CD4-positive, alpha-beta T cell treated with Interleukin-1 beta for 1 hour (primary cell): Measurements from ENCODE around the gene CHCHD3.

ENCODE experiments used
- DNase-seq, 2 donors: peaks; one replicate each; pipeline ENCODE4 v3.0.0-alpha.2; 2020 to 2022

Gene CHCHD3

DNA sequence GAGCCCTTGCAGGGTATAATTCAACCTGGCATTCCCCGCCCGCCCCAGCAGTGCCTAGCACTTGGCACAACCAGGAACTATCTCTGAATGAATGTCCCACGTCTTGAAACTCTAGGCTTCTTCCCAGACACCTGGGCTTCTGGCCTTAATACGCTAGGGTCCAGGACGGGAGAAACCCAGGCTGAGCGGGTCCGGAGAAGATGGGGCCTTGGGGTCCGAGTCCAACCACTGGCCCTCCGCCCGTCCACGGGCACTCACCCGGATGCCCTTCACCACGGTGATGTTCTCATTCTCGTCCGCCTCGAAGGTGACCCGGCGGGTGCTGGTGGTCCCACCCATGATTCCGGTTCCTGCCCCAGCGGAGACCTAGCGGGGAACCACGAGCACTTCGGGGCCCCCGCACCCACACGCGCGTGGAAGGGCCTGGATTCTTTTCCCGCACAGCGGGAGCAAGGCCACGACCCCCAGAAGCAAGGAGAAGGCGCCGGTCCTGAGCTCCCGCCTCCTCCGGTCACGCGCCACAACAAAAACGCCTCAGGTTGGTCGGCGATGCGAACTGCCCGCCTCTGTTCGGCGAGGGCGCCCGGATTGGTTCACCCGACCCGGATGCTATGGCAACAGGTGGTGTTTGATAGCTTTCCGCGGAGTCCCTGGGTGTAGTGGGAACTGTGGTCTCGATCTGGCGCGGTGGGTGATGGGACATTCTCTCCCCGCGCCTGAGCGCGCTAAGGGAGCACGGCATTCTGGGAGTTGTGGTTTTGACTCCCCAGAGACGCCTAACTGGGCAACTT, at the start of gene CHCHD3:
CHCHD3 (minus strand) TSS at position 492 of the 791 bp plus-strand sequence; CDS start at position 339, 153 bp downstream.
- peak; percentile 96 for DNase-seq

DNA sequence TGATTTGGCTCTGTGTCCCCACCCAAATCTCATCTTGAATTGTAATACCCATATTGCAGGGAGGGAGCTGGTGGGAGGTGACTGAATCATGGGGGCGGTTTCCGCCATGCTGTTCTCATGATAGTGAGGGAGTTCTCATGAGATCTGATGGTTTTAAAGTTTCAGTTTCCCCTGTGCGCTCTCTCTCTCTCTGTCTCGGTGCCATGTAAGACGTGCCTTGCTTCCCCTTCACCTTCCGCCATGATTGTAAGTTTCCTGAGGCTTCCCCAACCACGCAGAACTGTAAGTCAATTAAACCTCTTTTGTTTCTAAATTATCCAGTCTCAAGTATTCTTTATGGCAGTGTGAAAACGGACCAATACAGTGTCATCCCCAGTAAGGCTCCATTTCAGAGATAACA, 48.3 kb upstream of the CHCHD3 start:
- no peak for DNase-seq

DNA sequence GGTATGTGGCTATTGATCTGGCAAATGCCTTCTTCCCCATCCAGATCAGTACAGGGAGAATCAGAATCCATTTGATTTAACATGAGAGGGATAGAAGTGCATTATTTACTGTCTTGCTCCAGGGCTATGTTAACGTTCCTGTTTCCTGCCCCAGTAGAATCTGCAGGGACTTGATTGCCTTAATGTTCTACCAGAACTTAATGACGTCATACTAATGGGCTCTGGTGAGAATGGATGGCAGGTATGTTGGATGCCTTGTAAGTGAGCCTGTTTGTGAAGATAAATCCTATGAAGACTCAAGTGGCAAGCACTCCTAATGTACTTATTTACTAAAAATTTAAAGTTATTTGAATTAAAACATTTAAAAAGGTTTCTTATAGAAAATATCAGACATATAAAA, 44.5 kb upstream of the CHCHD3 start:
- DNase-seq: no peak

DNA sequence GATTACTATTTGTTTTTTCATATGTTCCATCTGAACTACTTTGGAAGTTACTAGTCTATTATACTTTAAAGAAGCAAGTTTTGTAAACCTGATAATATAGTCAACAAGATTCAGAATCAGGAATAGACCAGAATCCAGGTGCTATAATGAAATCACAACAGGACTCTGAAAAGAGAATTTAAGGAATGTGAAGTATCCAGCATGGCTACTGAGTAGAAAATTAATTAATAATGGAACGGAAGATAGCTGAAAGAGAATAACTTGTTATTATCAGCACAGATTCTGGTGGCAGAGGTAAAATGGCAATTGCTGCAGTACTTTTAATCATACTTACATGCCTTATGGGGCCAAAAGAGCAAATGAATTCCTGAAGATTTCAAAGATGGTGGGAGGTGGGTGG, 43.1 kb upstream of the CHCHD3 start:
- no peak for DNase-seq

DNA sequence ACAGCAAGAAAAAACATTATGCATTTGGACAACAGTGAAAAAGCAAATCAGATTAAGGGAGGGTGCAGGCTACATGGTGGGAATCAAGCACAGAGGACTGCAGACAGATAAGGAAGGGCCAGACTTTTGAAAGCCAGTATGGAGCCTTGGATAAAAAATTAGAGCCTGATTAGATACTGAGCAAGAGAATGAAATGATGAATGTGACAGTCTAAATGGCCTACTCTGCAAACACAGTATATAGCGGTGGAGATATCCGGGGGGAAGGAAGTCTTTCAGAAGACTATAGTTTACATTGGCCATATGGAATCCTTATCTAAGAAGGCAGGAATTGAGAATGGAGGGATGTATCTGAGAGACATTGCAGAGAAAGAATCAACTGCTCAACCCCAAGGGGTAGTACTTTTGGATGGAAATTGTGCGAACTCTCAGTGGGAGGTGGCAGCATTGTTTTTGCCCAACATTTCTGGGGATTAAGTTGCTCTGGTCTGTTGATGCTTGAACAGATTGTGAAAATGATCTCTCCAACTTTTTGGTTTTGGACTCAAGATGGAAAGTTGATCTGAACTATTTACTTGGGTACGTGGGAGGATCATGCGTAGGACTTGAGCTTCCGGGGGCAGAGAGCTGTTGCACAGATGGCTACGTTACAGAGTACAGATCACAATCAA, 39.4 kb upstream of the CHCHD3 start:
- no peak for DNase-seq

DNA sequence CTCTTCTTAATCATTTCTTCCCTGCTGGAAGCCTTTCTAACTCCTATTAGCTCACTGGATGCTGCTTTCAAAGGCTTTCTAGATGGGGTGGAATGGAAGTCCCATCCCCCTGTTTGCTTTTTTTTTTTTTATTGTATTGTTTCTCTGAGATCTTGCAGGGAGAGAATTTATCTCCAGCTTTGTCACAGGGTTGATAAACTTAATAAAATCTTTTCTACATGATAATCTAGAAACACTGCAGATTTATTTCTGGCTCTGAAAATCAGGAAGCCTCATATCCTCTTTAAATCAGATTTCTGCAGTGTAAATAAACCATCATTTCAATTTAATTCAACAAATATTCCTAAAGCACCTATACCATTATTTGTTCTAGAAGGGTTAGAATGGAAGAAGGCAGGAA, 37.2 kb upstream of the CHCHD3 start:
- DNase-seq: no peak

DNA sequence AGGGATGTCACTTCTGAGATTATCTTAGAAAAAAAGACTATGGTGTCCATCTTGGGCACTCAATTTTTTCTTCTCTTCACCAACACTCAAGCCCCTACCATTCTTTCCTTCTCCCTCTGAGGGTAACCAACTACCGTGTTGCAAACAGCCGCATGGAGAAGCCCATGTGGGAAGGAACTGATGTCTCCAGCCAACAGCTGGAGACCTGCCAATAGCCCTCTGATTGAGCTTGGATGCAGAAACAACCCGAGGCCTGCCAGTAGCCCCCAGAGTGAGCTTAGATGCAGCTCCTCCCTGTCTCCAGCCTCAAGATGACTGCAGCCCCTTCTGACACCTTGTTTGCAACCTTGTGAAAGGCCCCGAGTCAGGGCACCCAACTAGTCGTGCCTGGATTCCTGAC, 36.4 kb upstream of the CHCHD3 start:
- DNase-seq: no peak

DNA sequence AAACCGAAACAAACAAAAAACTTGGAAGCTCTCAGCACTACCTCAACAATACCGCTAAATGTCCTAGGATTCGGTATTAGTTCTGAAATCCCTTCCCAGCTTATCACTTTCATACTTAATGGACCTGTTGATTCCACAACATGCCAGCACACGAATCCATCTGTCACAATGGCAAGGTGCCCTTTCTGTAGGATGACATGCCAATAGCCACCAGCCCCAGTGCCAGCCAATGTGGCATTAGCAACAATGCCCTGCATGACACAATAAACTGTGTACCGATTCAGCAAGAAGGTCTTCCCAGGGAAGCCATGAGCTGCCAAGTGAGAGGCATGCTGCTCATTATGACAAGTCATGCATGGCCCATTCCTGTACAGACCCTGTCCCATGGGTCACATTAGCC, 35.6 kb upstream of the CHCHD3 start:
- no peak for DNase-seq

DNA sequence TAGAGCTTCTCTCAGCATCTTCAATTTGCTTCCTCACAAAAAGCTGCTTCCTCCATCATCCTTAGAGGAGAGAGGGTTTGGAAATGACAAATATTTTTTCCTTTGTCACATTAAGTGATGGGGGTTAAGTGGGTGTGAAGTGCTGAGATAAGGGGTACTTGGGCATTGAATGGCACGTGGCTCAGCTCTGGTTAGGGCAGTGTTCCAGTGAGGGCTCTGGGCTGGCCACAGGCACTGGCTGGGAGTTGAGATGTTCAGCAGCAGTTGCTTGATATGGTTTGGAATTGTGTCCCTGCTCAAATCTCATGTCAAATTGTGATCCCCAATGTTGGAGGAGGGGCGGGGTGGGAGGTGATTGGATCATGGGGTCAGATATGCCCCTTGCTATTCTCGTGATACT, 33.7 kb upstream of the CHCHD3 start:
- no peak for DNase-seq

DNA sequence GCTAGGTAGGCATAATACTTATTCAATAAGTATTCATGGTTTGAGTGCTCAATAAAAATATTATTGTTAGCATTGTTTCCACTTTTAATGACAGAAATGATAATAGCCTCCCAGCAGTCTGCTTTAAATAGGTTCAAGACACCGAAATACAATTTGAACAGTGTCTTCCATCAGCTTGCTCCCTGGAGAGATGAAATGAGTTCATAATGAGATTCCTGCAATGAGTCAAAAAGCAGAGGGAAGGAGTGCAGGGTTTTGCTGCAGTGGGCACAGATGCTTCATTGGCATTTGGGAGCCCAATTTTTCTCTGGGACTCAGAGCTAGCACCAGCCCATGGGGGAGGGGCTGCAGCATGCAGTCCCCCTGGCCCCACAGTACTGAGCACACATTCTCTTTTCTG, 32.6 kb upstream of the CHCHD3 start:
- no peak for DNase-seq

DNA sequence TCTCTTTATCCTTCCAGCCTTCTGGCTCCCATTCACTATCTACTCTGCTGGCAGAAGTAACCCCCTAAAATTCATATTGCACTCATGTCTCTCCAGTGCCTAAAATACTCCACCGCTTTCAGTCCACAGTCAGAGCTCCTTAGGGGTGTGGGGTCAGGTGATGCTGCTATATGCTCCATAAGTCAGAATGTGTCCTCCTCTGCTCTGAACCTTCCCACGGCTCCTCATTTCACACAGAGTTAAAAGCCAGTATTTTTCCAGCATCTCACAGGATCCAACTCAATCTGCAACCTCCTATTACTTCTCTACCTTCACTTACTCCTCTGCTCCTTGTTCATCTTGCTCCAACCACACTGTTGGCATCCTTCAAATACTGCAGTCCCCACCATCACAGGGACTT, 31.1 kb upstream of the CHCHD3 start:
- no peak for DNase-seq

DNA sequence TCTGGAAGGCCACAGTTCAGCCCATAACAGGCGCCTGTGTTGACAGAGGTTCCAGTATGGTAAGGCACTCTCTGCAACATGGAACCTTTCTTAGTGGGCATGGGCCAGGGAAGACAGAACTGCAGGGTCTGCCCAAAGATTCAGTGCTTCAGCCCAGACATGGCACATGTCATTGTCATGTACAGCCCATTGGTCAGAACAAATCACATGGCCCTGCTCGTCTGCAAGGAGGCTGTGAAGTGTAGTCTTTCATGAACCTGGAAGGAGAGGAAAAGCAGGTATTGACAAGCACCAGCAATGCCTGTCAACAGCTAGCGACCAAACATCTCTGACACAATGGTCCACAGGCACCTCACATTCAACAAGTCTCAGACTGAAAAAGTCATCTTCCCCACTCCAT, 30.4 kb upstream of the CHCHD3 start:
- no peak for DNase-seq

DNA sequence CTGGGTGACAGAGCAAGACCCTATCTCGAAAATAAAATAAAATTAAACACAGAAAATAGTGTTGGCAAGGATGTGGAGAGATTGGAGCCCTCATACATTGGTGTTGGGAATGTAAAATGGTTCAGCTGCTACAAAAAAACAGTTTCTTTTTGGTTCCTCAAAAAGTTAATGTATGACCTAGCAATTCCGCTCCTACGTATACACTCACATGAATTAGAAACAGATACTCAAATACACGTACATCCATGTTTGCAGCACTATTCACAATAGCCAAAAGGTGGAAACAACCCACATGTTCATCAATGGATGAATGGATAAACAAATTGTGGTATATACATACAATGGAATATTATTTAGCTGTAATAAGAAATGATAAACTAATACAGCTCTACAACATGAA, 28.4 kb upstream of the CHCHD3 start:
- DNase-seq: no peak

DNA sequence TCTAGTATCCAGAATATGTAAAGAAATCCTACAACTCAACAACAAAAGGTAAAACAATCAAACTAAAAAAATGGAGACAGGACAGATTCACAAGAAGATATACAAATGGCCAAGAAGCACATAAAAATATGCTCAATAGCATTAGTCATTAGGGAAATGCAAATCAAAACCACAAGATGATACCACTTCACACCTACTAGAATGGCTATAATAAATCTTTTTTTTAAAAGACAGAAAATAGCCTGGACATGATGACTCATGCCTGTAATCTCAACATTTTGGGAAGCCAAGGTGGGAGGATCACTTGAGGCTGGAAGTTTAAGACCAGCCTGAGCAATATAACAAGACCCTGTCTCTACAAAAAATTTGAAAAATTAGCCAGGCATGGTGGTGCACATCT, 27.9 kb upstream of the CHCHD3 start:
- no peak for DNase-seq

DNA sequence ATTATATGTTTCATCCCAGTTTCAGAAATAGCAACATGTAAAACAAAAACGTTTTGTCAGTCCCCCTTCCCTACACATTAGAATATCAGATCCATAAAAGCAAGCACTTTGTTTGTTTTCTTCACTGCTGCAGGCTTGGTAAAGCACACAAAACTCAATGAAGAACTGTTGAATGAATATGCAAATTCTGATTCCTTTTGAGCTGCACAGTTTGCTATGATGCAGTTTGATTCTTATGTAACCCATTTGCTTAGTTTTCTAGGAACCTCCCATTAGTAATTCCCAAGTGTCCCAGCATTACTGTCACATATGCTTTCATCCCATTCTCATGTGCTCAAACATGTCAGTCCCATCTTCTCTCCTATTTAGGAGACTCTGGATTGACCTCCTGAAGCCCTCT, 26.1 kb upstream of the CHCHD3 start:
- no peak for DNase-seq

DNA sequence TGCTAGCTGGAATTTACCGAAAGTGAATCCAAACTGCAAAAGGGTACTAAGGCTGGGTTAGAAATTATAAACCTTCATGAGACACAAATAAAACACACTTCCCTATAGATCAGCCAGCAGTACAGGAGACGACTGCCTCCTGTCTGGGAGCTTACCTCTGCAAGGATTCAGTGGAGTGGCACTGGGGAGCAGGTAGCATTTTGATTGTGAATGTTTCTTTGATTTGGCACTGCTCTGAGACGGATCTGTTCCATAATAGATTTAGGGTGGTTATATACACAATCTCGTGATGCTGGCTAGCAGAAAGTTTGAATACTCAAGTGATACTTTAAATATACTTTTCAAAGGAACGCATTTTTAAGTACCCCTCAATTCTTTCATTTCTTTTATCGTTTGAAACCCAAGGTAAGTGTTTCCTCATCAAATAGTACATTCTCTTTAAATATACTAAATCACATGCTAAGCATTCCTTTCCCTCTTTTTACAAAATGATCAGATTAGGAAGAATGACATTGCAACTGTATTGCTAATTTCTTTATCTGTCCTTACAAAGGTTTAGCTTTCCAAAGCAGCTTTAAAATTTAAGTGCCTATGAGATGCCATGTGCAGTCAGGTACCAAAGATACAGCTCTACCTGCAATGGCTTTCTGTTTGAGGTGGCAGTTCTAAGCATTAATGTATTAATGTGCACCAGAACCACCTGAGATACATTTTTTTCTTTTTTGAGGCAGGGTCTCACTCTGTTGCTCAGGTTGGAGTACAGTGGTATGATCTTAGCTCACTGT, 20.6 kb upstream of the CHCHD3 start:
- DNase-seq: no peak

DNA sequence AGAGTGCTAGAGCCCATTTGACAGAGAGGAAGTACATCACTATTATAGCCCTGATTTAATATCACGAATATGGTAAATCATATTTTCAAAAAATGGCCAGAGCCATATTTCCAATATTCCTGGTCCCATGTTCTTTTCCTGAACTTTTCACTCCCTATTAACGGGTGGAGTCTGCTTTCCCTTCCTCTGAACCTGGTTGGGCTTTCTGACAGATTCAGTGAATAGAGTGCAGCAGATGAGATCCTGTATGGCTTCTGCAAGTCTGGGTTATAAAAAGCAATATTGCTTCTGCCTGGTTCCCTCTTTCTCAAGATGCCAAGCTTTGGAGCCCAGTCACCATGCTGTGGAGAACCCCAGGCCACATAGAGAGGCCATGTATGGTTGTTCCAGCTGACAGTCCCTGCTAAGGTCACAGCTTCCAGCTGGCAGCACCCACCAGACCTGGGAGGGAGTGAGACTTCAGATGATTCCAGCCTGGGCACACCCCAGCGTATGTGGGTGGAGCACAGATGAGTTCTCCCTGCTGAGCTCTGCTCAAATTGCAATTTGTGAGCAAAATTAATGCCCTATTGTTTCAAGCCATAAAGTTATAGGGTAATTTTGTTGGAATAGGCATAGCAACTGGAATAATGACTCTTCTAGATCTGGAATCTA, 17.9 kb upstream of the CHCHD3 start:
- no peak for DNase-seq

DNA sequence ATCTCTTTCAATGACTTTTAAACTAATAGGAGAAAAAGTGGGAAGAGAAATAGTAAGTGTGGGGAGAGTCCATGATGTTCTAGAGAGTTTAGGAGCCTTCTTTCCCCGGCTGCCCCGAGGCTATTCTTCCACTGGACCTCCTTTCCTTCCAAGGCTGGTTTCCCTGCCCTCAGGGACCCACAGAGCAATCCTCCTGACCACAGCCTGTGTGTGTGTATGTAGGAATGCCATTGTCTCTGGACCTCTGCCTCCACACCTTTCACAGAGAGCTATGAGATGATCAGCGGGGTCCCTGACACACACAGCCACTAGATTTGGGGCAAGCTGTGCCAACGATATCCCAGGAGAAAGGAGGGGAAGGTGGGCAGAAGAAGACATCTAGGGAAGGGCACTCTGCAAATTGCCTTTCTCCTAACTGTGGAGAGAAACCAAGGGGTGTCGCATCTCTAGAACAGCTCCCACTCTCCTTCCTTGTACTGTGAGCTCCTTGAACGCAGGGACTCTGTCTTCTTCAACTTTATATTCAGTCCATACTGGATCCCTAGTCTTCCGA, 13.3 kb upstream of the CHCHD3 start:
- DNase-seq: no peak

DNA sequence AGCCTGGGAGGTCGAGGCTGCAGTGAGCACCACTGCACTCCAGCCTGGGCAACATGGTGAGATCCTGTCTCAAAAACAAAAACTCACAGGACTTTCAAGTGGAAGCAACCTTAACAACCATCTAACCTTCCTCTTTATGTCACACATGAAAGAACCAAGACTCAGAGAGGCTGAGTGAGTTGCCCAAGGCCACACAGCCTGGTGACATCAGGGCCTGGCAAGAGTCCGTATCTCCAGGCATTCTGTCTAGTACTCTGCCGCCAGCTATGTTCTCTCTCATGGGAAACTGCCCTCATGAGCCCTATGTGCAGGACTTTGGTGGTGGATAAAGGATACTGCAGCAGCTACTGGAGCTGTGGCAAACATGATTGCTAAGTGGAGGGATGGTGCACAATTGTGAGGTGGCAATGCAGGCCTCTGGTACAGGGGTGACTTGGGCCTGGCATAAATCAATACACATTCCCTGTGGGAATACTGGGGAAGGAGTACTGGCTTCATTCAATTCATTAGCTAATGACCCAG, 10.1 kb upstream of the CHCHD3 start:
- no peak for DNase-seq

DNA sequence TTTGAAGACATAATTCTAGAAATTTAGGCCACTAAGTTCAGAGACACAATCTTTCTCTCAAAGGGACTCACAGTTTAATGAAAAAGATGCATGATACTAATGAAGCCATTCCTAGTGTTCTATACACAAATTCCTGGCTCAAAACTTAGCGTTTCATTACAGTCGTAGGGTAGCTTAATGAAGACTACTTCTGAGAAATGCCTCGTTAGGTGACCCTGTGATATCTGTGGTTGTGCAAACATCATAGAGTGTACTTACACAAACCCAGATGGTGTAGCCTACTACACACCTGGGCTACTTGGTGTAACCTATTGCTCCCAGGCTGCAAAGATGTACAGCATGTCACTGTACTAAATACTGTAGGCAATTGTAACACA, 488 bp upstream of the CHCHD3 start:
- no peak for DNase-seq

DNA sequence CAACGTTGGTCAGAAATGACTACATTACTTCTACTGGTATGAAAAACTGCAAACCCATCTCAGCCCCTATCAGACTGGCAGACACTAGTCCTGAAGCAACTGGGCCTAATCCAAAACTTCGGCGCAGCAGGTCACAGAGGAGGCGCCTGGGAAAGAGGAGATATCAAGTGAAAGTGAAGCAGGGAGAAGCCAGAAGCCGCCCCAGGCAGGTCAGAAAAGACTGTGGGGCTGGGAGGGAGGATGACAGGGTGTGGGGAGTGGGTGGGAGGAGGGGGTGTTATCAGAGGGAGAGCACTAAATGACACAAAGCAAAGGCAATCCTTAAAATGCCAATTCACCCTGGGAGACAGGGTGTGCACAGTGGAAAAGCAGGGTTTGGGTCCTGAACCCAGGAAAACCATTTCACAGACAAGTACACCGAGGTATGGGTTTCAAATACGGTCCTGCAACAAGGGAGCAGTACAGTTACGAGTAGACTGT, 731 bp downstream of the CHCHD3 start:
- no peak for DNase-seq

DNA sequence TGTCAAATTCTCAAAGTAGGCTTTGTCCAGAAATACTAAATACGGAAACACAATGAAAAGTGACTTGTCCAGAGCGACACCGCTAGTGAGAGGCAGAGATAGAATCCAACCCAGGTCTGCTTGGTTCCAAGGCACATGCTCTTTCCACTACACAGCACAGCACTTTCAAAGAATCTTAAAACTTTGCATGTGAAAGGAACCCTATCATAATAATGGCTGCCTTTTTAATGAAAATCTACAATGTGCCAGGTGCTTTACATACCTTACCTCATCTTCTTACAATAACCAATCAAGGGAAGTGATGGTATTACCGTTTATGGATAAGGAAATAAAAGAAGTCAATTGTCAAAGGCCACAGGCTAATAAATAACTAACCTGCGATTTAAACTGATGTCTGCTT, 2.6 kb downstream of the CHCHD3 start:
- no peak for DNase-seq

DNA sequence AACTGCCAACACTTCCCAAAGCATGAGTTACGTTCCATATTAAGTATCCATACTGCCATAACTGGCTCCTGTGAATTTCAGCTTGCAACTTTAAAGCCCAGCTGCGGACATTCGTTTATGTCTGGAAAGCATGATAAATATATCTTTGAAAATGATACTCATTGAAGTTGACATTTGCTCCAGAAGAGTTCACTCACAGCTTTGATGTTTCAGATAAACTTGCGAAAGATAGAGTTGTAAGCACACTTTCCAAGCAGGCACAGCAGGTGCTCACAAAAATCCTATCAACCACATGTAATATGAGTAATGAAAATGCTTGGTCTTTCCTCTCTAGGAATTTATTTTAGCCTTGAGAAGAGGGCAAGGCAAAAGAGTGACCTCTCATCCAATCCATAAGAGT, 4.5 kb downstream of the CHCHD3 start:
- DNase-seq: no peak
